DND-41 (cell line): ENCODE measurements around the gene SMYD4.
A peak's percentile ranks its signal among the peaks of the same experiment; 100 is the strongest.

Experiments
- ATAC-seq: fragments of 200-7000 bp; cut with Tn5 transposase; 3 replicates; pipeline ENCODE4 v1.9.1; 2021; ENCODE audit warnings: low read depth; ENCODE audit not compliant: insufficient read depth
- DNase-seq: peaks from one replicate; pipeline ENCODE4 v3.0.0-alpha.2; 2020
- H2AFZ ChIP-seq: 2 replicates; pipeline ENCODE4 v1.6.0; 2012; ENCODE audit warnings: low read depth, low read length
- H3K27ac ChIP-seq: 2 replicates; pipeline ENCODE4 v1.5.1; 2012; ENCODE audit warnings: low read length, inconsistent platforms
- H3K27me3 ChIP-seq: fragments of 200-600 bp; sonication (generic); 2 replicates; pipeline ENCODE4 v1.6.0; 2012; ENCODE audit warnings: low read length, mild to moderate bottlenecking, inconsistent platforms; ENCODE audit not compliant: insufficient read depth, poor library complexity
- H3K36me3 ChIP-seq: 2 replicates; pipeline ENCODE4 v1.5.1; 2012; ENCODE audit warnings: low read length, inconsistent platforms; ENCODE audit not compliant: insufficient read depth
- H3K4me1 ChIP-seq: 2 replicates; pipeline ENCODE4 v1.5.1; 2012; ENCODE audit warnings: mild to moderate bottlenecking, low read length; ENCODE audit not compliant: insufficient read depth
- H3K4me2 ChIP-seq: 2 replicates; pipeline ENCODE4 v1.6.0; 2012; ENCODE audit warnings: mild to moderate bottlenecking, moderate library complexity, low read length, inconsistent platforms; ENCODE audit not compliant: insufficient read depth
- H3K4me3 ChIP-seq, 2 experiments: fragments of 200-600 bp in 1 of 2; shearing (Covaris generic) in 1 of 2; 2 replicates each; pipeline ENCODE4 v1.5.1; 2012 to 2016; ENCODE audit warnings: inconsistent platforms in 2 of 2, low read length in 2 of 2, mild to moderate bottlenecking in 2 of 2, low read depth in 1 of 2, moderate library complexity in 1 of 2
- H3K79me2 ChIP-seq: 2 replicates; pipeline ENCODE4 v1.6.0; 2012; ENCODE audit warnings: low read length, inconsistent platforms; ENCODE audit not compliant: insufficient read depth
- H3K9ac ChIP-seq: 2 replicates; pipeline ENCODE4 v1.6.0; 2012; ENCODE audit warnings: low read depth, mild to moderate bottlenecking, inconsistent platforms, low read length, moderate library complexity
- H3K9me3 ChIP-seq: 2 replicates; pipeline ENCODE4 v1.5.1; 2012; ENCODE audit warnings: low read length, moderate library complexity, mild to moderate bottlenecking, inconsistent platforms; ENCODE audit not compliant: insufficient read depth, severe bottlenecking
- H4K20me1 ChIP-seq: 2 replicates; pipeline ENCODE4 v1.6.0; 2012; ENCODE audit warnings: low read length; ENCODE audit not compliant: insufficient read depth
- EZH2 ChIP-seq: IDR thresholded peaks from 3 replicates; pipeline ENCODE4 v1.6.1; 2012; ENCODE audit warnings: borderline replicate concordance, low read depth, mild to moderate bottlenecking, moderate library complexity, low read length, inconsistent platforms; ENCODE audit not compliant: severe bottlenecking
- TF ChIP-seq, protein P1 (sequence below): IDR thresholded peaks from 2 replicates; pipeline ENCODE4 v1.5.1; 2012; ENCODE audit warnings: borderline replicate concordance, low read length, moderate library complexity, mild to moderate bottlenecking; ENCODE audit not compliant: poor library complexity, severe bottlenecking; ENCODE audit errors: extremely low read depth

Gene SMYD4

DNA sequence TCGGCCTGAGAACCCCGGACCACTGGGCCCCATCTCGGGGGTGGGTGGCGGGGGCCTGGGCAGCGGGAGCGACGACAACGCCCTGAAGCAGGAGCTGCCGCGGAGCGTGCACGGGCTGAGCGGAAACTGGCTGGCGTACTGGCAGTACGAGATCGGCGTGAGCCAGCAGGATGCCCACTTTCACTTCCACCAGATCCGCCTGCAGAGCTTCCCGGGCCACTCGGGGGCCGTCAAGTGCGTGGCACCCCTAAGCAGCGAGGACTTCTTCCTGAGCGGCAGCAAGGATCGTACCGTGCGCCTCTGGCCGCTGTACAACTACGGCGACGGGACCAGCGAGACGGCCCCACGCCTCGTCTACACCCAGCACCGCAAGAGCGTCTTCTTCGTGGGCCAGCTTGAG is 95.9 kb downstream of the SMYD4 start:
- no peak for DNase-seq
- no peaks in the 10 kb centered on the region for H3K27me3 ChIP-seq
- no peak overlapping the region for H3K9ac ChIP-seq
- H3K27ac ChIP-seq, result no peak overlapping the region
- H4K20me1 ChIP-seq, result no peaks in the 10 kb centered on the region
- H3K4me3 ChIP-seq, result no peak overlapping the region
- TF ChIP-seq EZH2, result no peak
- TF ChIP-seq, protein P1, sequence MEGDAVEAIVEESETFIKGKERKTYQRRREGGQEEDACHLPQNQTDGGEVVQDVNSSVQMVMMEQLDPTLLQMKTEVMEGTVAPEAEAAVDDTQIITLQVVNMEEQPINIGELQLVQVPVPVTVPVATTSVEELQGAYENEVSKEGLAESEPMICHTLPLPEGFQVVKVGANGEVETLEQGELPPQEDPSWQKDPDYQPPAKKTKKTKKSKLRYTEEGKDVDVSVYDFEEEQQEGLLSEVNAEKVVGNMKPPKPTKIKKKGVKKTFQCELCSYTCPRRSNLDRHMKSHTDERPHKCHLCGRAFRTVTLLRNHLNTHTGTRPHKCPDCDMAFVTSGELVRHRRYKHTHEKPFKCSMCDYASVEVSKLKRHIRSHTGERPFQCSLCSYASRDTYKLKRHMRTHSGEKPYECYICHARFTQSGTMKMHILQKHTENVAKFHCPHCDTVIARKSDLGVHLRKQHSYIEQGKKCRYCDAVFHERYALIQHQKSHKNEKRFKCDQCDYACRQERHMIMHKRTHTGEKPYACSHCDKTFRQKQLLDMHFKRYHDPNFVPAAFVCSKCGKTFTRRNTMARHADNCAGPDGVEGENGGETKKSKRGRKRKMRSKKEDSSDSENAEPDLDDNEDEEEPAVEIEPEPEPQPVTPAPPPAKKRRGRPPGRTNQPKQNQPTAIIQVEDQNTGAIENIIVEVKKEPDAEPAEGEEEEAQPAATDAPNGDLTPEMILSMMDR, result no peak
- H2AFZ ChIP-seq, result no peak overlapping the region
- no peaks in the 10 kb centered on the region for H3K4me1 ChIP-seq
- no peak overlapping the region for H3K4me2 ChIP-seq
- H3K36me3 ChIP-seq, result peaks cover 15% of the 10 kb centered on the region
- H3K79me2 ChIP-seq, result no peaks in the 10 kb centered on the region
- no peak for ATAC-seq
- H3K9me3 ChIP-seq, result no peaks in the 10 kb centered on the region

DNA sequence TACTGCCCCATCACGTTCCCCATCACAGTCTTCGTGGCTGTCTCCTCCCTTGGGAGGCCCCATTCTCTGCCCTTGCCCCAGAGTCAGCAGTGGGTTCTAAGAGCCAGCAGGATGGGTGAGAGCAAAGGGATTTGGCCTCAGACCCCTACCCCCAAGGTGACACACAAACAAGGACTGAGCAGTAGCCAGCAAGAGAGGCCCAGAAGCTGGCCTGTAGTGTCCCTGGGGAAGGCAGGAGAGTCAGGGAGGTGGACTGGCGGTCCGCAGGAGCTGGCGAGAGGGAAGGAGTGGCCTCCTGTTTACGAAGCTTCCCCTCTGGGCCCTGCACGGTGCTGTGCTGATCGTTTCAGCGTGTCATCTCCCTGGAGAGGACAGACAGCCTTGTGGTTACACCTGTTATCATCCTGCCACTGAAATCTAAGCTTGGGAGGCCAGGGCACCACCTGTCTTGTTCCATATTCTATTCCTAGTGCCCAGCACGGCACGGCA is 96.8 kb downstream of the SMYD4 start:
- Histone ChIP-seq H3K9me3 (no peaks in the 10 kb centered on the region), H3K9ac (no peak overlapping the region)
- 0 out of 3 replicates have a peak, but pooled peaks have one; percentile 36 for ATAC-seq

GRCh38 chr17:1732241-1732832 is 97.4 kb downstream of the SMYD4 start:
- Histone ChIP-seq H4K20me1 (no peaks in the 10 kb centered on the region), H3K36me3 (peaks cover 20% of the 10 kb centered on the region), H3K9me3 (no peaks in the 10 kb centered on the region), H3K27me3 (no peaks in the 10 kb centered on the region), H3K79me2 (no peaks in the 10 kb centered on the region), H3K27ac (no peak overlapping the region), H3K4me1 (no peaks in the 10 kb centered on the region), H2AFZ (no peak overlapping the region), H3K9ac (no peak overlapping the region), H3K4me3 (no peak overlapping the region), H3K4me2 (no peak overlapping the region)
- DNase-seq (no peak), ATAC-seq (no peak)
- no peak for TF ChIP-seq EZH2
- TF ChIP-seq, protein P1, result no peak

More for the DNA sequence above, 96.8 kb downstream of the SMYD4 start:
- Histone ChIP-seq H3K4me1 (no peaks in the 10 kb centered on the region), H4K20me1 (no peaks in the 10 kb centered on the region), H3K79me2 (no peaks in the 10 kb centered on the region), H3K27me3 (no peaks in the 10 kb centered on the region), H3K4me2 (no peak overlapping the region), H3K27ac (no peak overlapping the region), H3K4me3 (no peak overlapping the region), H3K36me3 (peaks cover 20% of the 10 kb centered on the region), H2AFZ (no peak overlapping the region)
- no peak for DNase-seq
- TF ChIP-seq, protein P1, result no peak
- no peak for TF ChIP-seq EZH2
